ENCODE data around the gene PRICKLE3.

PRICKLE3 gene

GRCh38 chrX:49209434-49210251 is 23.5 kb upstream of the PRICKLE3 start:
- DNase-seq (ENCODE audit: low read depth, low spot score) = no peak
- H3K27ac ChIP-seq = no peak overlapping the region

DNA sequence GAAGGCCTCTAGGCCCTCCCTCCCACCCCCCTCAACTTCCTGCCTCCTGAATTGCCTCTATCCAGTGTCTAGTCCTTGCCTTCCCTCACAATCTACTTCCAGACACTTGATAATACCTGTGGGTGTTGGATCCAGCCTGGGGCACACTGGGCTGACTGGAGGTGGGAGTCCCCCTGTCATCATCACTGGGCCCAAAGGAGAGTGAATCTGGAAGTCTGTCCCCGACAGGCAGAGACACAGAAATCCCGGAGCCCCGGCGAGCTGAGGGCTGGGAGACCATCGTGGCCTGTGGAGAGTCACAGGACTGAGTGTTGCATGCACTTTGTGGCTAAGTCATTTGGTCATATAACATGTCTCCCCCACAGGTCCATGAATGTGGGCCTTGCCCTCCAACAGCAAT is 22.2 kb upstream of the PRICKLE3 start:
- no peak for DNase-seq (ENCODE audit: low read depth, low spot score)
- no peak overlapping the region for H3K27ac ChIP-seq

GRCh38 chrX:49206543-49206942 is 20.4 kb upstream of the PRICKLE3 start:
- H3K27ac ChIP-seq = no peak overlapping the region
- no peak for DNase-seq (ENCODE audit: low read depth, low spot score)

DNA sequence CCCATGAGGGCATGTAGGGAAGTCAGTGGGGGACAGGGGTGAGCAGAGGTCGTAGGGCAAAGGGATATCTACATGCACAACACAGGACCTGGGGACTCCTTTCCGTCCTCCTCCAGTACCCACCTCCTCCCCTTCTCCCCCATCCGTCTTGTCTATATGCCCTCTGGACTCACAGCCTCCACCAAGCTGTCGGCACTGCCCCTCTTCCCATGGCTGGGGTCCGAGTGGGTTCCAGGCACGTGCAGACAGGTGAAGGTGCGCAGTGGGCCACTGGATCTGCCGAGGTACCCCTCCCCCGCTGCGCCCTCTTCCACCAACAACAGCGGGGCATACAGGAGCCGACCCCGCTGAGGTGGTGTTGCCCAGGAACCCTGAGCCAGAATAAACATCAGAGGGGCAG is 19.3 kb upstream of the PRICKLE3 start:
- no peak overlapping the region for H3K27ac ChIP-seq
- no peak for DNase-seq (ENCODE audit: low read depth, low spot score)

GRCh38 chrX:49204709-49205108 is 18.5 kb upstream of the PRICKLE3 start:
- H3K27ac ChIP-seq = no peak overlapping the region
- no peak for DNase-seq (ENCODE audit: low read depth, low spot score)

- no peak for DNase-seq (ENCODE audit: low read depth, low spot score)
- no peak overlapping the region for H3K27ac ChIP-seq
Measured at GRCh38 chrX:49204017-49204416, 17.8 kb upstream of the PRICKLE3 start.

DNA sequence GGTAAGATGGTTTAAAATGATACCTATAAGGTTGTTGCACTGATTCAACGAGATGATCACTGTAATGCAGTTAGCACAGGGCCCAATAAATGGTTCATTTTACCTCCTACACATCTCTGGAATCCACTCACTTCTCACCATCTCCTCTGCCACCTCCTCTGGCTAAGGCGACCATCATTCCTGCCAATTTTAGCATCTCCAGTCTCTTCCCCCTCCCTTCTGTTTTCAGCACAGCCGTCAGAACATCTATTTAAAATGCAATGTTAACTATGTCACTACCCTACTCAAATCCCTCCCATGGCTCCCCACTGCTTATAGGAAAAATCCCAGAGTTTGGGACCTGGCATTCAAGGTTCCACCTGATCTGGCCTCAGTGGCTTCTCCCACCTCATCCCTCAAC is 17.4 kb upstream of the PRICKLE3 start:
- H3K27ac ChIP-seq = no peak overlapping the region
- no peak for DNase-seq (ENCODE audit: low read depth, low spot score)

GRCh38 chrX:49202022-49202421 is 15.8 kb upstream of the PRICKLE3 start:
- no peak for DNase-seq (ENCODE audit: low read depth, low spot score)
- H3K27ac ChIP-seq = no peak overlapping the region

DNA sequence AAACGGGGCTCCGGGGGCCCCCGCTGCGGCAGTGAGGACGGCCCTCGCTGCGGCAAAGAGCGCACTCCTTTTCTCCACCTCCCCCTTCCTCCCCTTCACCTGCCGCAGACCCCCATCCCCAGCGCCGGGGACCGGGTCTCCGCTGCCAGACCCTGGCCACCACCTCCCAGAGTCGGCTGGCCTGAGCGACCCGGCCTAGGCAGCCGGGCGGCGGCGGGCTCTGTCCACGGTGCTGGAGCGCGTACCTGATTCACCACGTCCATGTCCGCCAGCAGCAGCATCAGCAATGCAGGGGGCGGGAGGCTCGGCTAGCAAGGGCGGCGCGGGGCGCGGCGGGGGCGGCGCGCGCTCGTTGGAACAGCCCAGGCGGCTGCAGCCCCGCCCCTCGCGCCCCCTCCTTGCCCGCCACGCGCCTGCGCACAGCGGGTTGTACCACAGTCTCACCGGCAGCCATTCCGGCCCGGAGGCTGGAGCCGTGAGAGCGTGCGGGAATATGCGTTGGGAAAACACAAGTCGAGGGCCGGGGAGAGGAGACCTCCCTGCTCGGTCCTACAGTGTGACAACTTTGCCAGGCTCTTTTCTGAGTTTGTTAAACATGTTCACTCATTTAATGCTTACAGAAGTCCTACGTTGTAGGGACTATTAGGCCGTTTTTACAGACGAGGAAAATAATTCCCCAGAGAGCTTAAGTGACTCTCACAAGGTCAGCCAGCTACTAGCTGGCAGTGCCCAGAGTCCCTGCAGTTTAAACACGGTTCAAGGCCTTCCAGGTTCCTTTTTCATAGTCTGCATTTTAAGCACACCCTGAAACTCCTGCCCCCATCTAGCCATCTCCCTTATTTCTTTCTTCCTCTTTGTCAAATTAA is 14.0 kb upstream of the PRICKLE3 start, which contains the start of gene SYP:
Gene SYP (minus strand): TSS at position 288 of the 866 bp plus-strand sequence. CDS start 7 bp downstream, at position 281.
- DNase-seq (ENCODE audit: low read depth, low spot score) = no peak
- no peak within 1 kb of the TSS for H3K27ac ChIP-seq

- no peak for DNase-seq (ENCODE audit: low read depth, low spot score)
- H3K27ac ChIP-seq = no peak overlapping the region
Measured at GRCh38 chrX:49199315-49199595, 13.1 kb upstream of the PRICKLE3 start.

- H3K27ac ChIP-seq = no peak overlapping the region
- DNase-seq (ENCODE audit: low read depth, low spot score) = no peak
Measured at GRCh38 chrX:49198540-49199314, 12.6 kb upstream of the PRICKLE3 start.

DNA sequence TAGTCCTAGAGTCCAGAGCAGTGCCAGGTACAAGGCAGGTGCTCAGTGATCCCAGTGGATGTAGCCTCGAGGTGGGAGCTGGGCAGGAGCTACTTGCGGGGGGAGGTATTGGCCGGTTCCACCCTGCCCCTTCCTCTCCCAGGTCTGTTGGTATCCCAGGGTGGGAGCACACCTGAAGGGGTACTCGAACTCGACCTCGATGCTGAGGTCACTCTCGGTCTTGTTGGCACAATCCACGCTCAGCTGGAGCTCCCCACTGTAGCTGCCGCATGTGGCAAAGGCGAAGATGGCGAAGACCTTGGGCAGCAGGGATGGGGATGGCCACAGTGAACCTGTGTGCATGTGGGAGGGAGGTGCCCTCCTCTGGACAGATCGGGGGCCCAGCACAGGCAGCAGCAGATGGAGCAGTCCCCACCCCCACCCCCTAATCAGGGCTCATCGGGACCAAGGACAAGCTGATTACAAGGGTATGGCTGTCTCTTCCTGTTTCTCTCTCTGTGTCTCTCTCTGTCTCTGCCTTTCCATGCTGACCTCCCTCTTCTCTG is 11.4 kb upstream of the PRICKLE3 start:
- DNase-seq (ENCODE audit: low read depth, low spot score) = no peak
- no peak overlapping the region for H3K27ac ChIP-seq

DNA sequence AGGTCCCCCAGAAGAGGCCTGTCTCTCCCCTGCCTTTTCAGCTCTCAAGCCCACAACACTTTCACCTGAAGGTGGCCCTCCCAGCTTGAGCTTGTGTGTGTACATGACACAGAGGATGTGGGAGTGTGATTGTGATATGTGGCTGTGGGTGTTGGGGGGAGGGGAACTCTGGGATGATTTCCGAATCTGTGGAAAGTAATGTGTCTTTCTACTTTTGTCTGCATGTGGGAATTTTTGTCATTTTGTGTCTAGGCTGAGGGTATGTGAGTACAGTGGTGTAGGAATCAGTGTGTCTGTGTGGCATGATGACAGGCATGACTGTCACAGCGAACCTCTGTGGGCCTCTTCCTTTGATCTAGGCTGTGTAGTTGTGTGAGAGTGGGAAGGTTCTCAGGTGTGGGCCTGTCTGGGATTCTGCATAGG is 7.4 kb upstream of the PRICKLE3 start:
- DNase-seq (ENCODE audit: low read depth, low spot score) = no peak
- no peak overlapping the region for H3K27ac ChIP-seq

DNA sequence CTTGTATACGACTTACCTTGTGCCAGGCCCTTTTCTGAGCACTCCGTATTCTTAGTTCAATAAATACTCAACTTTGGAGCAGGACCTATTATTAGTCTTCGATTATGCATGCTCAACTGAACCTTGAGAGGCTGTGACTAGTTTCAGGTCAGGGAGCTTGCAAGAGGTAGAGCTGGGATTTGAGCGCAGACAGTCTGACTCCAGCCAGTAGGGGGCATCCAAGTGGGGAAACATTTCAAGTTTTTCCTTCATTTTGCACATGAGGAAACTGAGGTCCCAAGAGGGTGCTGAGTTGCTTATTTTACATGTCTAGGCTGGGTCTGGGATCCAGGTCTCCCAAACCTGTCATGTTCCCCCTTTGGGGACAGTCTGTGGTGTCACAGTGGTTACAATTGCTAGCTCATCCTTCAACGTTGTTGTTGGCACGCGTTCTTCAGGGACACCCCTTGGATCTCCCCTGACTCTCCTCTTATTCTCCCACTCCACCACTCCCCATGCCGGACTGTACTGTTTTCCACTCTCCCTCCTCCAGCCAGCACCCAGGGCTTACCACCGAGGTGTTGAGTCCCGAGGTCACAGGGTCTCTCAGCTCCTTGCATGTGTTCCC is 6.7 kb upstream of the PRICKLE3 start:
- no peak overlapping the region for H3K27ac ChIP-seq
- no peak for DNase-seq (ENCODE audit: low read depth, low spot score)

DNA sequence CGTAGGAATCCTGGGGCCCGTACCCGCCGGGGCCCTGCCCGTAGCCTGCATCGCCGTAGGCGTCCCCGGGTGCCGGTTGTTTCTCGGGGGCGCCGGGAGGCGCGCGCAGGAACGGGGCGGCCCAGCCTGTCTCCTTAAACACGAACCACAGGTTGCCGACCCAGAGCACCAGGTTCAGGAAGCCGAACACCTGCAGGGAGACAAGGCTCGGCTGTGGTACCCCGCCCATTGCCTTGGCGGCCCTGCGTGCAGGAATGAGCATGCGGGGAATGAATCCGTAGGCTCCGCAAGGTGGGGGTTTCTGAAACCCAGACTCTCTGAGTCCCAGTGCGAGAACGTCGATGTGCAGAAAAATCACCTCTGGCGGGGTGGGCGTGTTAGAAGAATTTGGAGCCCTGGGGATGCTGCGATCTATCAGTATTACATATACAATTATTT is 5.4 kb upstream of the PRICKLE3 start:
- H3K27ac ChIP-seq = peak overlapping the region; percentile 72
- DNase-seq (ENCODE audit: low read depth, low spot score) = no peak

DNA sequence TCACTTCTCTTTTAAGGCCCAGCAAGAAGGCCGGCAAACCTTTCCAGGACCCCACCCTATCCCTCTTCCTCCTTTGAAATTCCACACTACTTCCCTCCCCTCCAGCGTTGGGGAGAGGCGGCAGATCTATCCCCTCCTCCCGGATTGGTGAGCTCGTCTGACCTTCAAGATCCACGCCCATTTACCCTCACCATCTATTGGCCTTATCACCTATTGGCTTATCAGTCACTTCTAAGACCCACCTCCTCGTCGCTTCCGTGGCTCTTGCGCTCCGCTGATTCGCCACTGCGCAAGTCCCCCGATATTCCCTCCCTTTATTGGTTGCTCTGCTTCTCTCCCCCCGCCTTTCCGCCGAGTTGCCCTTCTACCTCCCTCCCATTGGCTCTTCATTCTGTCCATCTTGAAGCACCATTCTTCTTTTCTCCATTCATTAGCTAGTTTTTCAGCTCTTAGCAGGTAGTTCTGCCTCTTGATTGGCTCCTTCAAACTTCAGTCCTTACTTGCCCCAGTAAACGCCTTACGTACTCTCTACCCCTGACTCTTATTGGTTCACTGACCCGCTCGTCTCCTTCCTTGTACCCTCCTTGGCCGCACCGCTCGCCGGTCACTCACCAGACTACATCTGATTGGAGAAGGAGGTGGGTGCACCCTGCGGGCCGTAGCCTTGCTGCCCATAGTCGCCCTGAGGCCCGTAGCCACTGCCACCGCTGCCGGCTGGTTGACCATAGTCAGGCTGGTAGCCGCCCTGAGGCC is 4.8 kb upstream of the PRICKLE3 start:
- peak; percentile 99 for DNase-seq (ENCODE audit: low read depth, low spot score)
- peak overlapping the region; percentile 90 for H3K27ac ChIP-seq

DNA sequence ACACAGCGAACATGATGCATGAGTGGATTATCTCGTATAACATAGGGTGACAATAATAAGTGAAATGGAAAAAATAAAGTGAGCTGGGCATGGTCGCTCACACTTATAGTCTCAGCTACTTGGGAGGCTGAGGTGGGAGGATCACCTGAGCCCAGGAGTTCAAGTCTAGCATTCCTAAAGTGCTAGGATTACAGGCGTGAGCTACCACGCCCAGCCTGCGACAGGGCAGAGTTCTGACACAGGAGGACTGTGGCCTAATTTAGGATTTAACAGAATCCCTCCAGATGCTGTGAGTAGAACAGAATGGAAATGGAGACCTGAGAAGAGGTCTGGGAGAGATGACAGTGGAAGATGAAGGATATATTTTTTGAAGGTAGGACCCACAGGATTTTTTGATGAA is 3.4 kb upstream of the PRICKLE3 start:
- DNase-seq (ENCODE audit: low read depth, low spot score) = no peak
- peak overlapping the region; percentile 90 for H3K27ac ChIP-seq

- DNase-seq (ENCODE audit: low read depth, low spot score) = no peak
- peak overlapping the region; percentile 90 for H3K27ac ChIP-seq
Measured at GRCh38 chrX:49188468-49189076, 2.4 kb upstream of the PRICKLE3 start.

DNA sequence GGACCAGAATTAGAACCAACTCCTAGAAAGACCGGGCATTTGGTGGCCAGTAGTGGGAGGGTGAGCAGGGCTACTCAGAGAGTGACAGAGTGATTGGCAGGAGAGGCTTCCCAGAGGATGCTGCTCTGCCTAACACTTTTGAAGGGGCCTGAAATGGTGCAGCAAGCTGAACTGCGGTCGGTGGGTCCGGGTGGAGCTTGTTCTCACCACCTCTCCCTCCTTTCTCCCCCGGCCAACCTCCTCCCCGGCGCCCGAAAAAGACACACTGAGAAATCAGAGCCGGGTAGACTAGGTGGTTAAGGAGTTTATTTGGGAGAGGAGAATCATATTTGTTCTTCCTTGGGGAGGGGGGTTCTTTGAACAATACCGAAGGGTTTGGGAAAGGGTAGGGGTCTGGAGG is 1.4 kb upstream of the PRICKLE3 start:
- peak overlapping the region; percentile 80 for H3K27ac ChIP-seq

More for the DNA sequence above, 1.4 kb upstream of the PRICKLE3 start:
- DNase-seq (ENCODE audit: low read depth, low spot score) = no peak
